ENCODE measurements around the gene MREG.

- TF ChIP-seq, protein P1, sequence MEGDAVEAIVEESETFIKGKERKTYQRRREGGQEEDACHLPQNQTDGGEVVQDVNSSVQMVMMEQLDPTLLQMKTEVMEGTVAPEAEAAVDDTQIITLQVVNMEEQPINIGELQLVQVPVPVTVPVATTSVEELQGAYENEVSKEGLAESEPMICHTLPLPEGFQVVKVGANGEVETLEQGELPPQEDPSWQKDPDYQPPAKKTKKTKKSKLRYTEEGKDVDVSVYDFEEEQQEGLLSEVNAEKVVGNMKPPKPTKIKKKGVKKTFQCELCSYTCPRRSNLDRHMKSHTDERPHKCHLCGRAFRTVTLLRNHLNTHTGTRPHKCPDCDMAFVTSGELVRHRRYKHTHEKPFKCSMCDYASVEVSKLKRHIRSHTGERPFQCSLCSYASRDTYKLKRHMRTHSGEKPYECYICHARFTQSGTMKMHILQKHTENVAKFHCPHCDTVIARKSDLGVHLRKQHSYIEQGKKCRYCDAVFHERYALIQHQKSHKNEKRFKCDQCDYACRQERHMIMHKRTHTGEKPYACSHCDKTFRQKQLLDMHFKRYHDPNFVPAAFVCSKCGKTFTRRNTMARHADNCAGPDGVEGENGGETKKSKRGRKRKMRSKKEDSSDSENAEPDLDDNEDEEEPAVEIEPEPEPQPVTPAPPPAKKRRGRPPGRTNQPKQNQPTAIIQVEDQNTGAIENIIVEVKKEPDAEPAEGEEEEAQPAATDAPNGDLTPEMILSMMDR (IDR thresholded peaks at IDR 0.05 in 2 of 3, conservative IDR thresholded peaks at IDR 0.05 in 1 of 3; ENCODE audit: borderline replicate concordance in 1 of 3, insufficient read depth in 1 of 3, low read depth in 2 of 3, low read length in 2 of 3), result no peak
- TF ChIP-seq SP1 (IDR thresholded peaks at IDR 0.05; ENCODE audit: low read depth), result no peak
- no peak for TF ChIP-seq EZH2phosphoT487 (IDR thresholded peaks at IDR 0.05; ENCODE audit: borderline replicate concordance)
Observed at GRCh38 chr2:216014986-216015385, 1.6 kb upstream of the MREG start.

Measured in HCT116 (cell line).